H4 (cell line): Measurements from ENCODE around the gene ACYP2. TPM values are rescaled to one million over a fixed set of nuclear protein-coding genes. Genes with fewer than 3 reads are reported as not detected.
"Not testable (repeated sequence)": the region's sequence is repeated elsewhere in the genome, so short reads cannot be mapped to it uniquely, and the experiment has no call there.

ENCODE experiments used
- DNase-seq: peaks from one replicate; pipeline ENCODE4 v3.0.0-alpha.2; 2015; ENCODE audit warnings: low spot score
- total RNA-seq: library from RNA; depleted of rRNA; stranded (reverse); fragments of >200 nt; shearing (Covaris generic); gene quantifications from 2 replicates; pipeline ENCODE4 v1.2.3, GENCODE V29; 2014; rRNA removed

Gene ACYP2
- total RNA-seq, 1 experiment from 2014 or later = 6.9 TPM

DNA sequence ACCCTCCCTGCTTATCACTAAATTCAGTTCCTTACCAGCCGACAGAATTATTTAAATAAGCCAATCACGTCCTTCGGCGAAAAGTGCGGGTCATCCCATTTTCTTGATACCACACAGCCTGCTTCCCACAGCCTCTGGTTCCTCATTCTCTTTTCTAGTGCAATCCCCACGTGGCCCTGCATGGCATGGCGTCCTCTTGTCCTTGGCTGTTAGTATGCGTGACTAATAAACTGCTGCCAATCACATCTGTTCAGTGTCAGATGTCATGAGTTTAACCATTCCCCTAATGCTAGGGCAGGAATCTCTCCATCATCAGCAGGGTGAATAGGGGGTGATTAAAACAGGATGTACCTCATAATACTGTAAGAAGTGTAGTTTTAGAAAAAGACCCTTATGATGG is 203.4 kb downstream of the ACYP2 start:
- no peak for DNase-seq

DNA sequence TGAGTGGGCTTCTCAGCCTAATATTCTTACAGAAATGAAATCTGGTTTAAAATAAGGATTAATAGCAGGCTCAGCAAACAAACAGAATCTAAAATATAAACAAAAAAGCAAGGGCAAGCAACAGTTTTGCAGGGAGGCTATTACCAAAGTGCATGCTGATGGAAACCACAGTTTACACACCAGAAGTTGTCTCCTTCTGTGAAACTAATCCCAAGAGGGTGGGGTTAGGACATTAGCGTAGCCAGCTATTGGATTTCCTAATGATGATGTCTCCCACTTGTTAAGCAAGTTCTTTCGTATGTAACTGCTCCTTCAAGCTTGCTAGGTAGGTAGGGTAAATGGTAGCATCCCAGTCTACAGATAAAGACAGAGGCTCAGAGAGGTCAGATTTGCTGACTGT is 205.6 kb downstream of the ACYP2 start:
- peak; percentile 34 for DNase-seq

- not testable (repeated sequence) for DNase-seq
These were observed 209.1 kb downstream of the ACYP2 start for GRCh38 chr2:54324517-54324916.

GRCh38 chr2:54325148-54325547 is 209.7 kb downstream of the ACYP2 start:
- no peak for DNase-seq

DNA sequence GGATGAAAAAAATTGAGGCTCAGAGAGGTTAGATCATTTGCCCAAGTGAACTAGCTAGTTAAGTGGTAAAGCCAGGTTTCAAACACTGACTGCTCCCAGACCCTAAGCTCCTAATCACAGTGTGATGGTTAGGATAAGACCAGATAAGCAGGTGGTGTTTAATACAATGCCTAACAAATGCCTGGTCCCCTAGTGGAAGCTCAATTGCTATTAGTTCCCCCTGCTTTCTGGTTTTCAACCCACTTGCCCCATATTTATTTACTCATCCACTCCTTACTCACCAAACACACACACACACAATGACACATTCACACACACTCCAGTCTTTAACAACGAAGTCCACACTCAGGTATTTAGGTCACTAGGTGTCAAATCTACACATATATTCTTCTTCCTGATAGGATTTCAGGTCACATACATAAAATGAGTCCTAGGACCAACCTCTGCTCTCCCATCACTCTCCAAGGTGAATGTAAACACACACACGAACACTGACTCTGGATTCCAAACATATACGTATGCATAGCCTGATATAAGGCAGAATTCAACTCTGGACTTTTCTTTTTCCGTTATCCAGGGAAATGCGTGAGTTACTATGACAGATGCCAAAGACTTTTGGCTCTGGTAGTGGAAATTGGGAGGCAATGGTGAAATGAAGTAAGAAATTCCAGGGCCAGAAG is 214.2 kb downstream of the ACYP2 start:
- DNase-seq = no peak

- DNase-seq = peak; percentile 96
These were observed 214.9 kb downstream of the ACYP2 start for GRCh38 chr2:54330162-54330925.

DNA sequence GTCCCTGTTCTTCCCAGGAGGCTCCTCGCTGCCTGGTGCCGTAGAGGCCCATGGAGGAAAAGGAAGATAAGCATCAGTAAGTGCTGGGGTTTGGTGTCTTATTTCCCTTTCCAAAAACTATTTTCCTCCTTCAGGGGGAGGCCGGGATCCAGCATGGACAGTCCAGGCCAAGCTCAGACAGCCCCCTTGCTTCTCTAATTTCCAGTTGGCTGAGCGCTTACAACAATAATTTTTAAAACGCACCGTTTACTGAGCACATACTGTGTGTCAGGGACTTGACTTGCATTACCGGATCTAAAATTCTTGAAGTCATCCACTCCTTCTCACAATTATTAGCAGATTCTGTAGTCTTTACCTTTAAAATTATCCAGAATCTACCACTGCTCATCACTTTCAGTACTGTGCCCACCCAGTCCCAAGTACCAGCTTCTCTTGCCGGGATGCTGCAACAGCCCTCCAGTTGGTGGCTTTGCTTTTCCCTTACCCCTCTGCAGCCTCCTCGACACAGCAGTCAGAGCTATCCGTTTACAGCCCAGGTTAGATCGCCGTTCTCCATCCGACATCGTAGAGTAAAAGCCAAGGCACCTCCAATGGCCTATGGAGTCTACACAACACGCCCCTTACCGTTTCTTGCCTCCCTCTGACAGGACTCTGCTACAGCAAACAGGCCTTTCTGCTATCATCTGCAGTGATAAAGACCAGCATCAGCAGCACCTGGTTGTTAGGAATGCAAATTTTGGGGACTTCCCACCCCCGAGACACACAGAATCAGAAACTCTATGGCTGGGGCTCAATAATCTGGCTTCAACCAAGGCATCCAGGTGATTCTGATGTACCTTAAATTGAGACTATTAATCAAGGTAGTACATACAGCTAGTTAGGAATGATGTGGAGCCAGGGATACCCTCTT is 215.8 kb downstream of the ACYP2 start:
- no peak for DNase-seq

- DNase-seq = no peak
These were observed 217.0 kb downstream of the ACYP2 start for GRCh38 chr2:54332386-54332785.

- no peak for DNase-seq
These were observed 220.9 kb downstream of the ACYP2 start for GRCh38 chr2:54336136-54336976.

DNA sequence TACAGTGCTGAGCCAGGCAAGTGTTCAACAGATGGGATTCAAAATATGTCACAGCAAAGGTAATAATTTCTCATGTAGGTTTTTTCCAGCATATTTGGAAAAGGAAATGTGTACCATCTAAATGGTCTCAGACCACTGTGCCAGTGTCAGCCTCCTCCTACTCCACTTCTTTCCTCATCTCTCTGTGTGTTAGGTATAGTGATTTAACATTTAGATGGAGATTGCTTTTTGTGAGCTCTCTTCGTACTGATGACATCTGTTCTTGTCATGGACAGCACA is 221.5 kb downstream of the ACYP2 start:
- no peak for DNase-seq

DNA sequence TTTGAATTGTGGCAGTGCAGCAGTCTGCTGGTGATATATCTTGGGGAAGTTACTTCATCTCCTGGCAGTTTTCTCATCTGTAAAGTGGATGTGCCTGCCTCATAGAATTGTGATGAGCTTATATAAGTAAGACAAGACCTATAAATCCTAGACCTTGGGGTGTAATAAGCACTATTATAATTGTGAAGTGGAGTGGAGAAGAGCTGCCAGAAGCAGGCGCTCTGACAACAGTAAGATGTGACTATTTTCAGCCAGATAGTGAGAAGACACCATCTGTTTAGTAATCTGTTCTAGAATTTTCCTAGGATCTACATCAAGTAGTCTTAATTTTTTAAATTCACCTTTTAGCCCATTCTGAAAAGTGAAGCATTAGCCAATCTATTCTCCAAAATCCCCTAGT is 226.2 kb downstream of the ACYP2 start:
- DNase-seq = no peak

- no peak for DNase-seq
These were observed 227.2 kb downstream of the ACYP2 start for GRCh38 chr2:54342603-54343002.

DNA sequence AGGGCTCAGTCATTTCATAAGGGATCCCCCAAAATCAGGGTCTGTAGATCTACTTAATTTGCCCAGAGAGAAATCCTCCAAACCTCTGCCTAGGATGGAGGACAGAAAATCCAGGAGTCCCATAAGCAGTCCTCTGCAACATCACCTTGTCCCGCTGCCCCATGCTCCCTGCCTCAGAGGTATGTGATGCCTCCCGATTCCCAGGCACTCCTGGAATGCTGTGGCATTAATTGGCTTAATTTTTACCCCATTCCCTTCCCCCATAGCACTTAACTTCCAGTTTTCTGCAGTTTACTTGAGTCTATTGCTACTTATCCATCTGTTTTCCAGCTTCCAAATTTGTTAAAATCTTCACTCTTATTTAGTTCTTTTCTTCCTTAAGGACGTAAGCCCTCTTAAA is 232.2 kb downstream of the ACYP2 start:
- DNase-seq = no peak

- DNase-seq = no peak
These were observed 233.2 kb downstream of the ACYP2 start for GRCh38 chr2:54348646-54349045.

GRCh38 chr2:54350426-54350825 is 235.0 kb downstream of the ACYP2 start:
- DNase-seq = no peak

GRCh38 chr2:54353216-54353615 is 237.8 kb downstream of the ACYP2 start:
- DNase-seq = no peak

Other genes starting within 250 kb of the ACYP2 start
- gene PSME4, start 144.6 kb upstream of the ACYP2 start, total RNA-seq = 17.6 and 26.2 TPM in 2 replicates
- gene TSPYL6, start 140.6 kb downstream of the ACYP2 start, total RNA-seq = not detected in 2 replicates